Effector CD8-positive, alpha-beta T cell (primary cell): ENCODE measurements around the gene CMC2.

Experiments used
- DNase-seq: peaks from one replicate; lab custom pipeline; 2025; lab: John Stamatoyannopoulos, UW

CMC2 gene

DNA sequence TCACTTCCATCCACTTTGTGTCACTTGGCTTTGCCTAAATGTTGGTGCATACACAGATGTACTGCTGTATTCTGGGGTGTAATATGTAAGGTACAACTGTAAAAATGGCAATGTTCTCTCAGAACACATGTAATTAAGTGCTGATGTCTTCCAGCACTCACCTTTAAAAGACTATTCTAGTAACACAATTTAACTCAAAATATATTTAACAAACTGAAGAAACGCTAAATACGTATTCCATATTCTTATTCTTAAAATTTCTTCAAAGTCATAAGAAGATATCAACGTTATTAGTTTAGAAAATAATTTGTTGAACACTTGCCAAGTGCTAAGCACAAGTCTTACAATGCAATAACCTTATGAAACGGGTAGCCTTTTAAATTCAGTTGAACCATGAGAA, 3.6 kb downstream of the CMC2 start:
- no peak for DNase-seq

- no peak for DNase-seq
These were observed 5.4 kb downstream of the CMC2 start for GRCh38 chr16:81001330-81001729.

- DNase-seq, result no peak
These were observed 5.8 kb downstream of the CMC2 start for GRCh38 chr16:81000873-81001272.

- no peak for DNase-seq
These were observed 8.6 kb downstream of the CMC2 start for GRCh38 chr16:80997964-80998620.

GRCh38 chr16:80997139-80997798, 9.4 kb downstream of the CMC2 start:
- DNase-seq, result no peak

DNA sequence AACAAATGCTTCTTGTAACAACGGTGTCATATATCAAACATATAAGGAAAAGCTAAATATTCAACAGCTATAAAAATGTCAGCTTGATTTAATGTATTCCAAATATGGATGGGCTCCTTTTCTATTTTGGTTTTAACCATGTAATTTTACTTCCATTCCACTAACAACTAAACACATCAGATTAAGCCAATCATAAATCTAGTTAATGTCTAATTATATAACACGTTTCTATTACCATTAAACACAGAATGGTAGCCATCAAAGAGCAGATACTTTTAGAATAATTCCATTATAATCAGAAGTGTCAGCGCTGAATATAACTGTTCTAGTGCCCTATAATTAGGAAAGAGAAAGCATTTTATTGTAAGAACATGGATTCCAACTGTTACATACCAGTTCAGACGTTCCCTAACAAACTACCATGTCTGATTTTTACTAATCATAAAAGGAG, 10.0 kb downstream of the CMC2 start:
- no peak for DNase-seq

DNA sequence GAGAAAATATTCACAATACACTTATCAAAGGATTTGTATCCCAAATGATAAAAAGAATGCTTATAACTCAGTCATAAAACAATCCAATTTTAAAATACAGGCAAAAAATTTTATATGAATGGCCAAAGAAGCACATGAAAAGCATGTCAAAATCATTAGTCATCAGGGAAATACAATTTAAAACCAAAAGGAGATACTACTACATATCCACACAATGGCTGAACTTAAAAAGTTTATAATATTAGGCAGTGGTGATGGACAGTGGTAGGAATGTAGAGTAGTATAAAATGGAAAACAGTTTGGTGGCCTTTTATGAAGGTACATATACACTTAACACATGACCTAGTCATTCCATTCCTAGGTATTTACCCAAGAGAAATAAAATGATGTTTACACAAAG, 12.2 kb downstream of the CMC2 start:
- DNase-seq, result no peak

GRCh38 chr16:80993834-80994233, 12.9 kb downstream of the CMC2 start:
- DNase-seq, result no peak

GRCh38 chr16:80993307-80993706, 13.4 kb downstream of the CMC2 start:
- no peak for DNase-seq

DNA sequence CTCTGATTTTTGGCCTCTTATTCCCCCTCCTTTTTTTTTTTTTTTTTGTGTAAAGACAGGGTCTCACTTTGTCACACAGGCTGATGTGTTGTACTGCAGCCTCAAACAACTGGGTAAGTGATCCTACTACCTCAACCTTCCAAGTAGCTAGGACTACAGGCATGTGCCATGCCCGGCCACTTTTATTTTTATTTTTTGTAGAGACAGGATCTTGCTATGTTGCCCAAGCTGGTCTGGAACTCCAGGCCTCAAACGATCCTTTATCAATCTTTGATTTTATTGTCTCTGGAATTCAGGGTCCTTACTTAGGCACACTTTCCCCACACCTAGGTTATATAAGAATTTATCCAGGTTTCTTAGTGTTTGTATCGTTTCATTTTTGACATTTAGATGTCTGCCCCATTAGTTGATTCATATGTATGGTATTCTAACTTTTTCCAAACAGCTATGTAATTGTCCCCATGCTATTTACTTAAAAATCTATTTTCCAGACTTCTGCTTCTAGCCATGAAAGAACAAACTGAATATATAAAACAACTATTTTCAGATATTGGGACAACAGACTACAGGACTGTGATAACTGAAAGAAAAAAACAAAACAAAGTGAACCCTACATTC, 13.9 kb downstream of the CMC2 start:
- DNase-seq, result no peak

DNA sequence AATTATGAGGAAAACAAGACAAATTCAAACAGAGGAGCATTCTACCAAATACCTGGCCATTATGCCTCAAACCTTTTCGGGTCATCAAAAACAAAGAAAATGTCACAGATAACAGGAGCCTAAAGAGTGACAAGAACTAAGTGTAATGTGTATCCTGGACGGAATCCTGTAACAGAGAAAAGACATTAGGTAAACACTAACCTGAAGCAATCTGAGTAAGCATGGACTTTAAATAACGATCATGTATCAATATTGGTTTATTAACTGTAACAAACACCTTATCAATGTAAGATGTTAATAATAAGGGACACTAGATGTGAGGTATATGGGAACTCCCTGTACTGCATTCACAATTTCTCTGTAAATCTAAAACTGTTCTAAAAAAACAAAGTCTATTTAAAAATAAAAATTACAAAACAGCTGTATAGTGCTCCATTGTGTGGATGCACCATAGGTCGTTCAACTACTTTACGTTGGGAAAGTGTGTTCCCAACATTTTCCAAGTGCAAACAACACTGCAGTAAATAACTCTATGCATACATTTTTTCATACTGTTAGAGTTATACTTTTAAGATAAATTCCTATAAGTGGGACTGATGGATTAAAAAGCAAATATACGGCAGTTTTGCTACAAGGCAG, 14.8 kb downstream of the CMC2 start:
- DNase-seq, result no peak

DNA sequence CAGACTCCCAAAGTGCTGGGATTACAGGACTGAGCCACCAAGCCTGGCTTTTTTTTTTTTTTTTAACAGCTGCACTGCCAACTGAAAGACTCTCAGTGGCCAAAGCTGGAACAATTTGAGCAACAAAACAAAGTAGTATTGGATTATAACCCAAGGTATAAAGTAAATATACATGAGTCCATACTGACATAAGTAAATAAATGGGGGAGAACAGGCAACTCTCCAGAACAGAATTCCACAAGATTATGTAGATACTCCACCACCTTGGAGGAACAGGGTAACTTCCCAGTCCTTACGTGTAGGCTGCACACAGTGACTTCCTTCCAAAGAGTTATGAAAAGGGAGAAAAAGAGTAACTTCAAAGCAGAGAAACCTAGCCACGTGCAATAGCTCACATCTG, 15.7 kb downstream of the CMC2 start:
- no peak for DNase-seq

DNA sequence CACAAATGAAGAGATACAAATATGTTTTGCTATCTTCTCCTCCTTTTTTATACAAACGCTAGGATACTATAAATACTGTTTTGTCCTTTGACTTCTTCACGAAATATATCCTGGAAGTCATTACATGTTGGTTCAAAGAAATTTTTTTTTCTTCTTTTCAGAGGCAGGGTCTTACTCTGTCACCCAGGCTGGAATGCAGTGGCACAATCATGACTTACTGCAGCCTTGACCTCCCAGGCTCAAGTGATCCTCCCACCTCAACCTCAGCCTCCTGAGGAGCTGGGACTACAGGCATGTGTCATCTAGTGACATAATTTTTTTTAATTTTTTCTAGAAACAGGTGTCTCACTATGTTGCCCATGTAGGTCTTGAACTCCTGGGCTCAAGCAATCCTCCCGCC, 16.1 kb downstream of the CMC2 start:
- DNase-seq, result no peak

- DNase-seq, result no peak
These were observed 16.9 kb downstream of the CMC2 start for GRCh38 chr16:80989801-80990200.

DNA sequence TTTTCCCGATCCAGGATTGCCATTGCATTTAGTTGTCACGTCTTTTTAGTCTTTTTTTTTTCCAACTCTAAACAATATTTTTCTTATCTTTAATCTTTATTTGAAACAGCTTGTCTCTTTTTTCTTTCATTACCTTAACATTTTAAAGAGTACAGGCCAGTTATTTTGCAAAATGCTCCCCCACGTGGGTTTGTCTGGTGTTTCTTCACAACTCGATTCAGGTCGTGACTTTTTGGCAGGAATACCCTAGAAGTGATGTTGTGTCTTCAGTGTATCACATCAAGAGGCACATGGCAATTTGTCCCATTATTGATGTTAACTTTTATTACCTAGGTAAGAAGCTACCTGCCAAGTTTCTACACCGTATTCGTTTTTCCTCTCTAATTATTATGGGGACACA, 17.9 kb downstream of the CMC2 start:
- no peak for DNase-seq

- DNase-seq, result no peak
These were observed 20.1 kb downstream of the CMC2 start for GRCh38 chr16:80986557-80986956.

DNA sequence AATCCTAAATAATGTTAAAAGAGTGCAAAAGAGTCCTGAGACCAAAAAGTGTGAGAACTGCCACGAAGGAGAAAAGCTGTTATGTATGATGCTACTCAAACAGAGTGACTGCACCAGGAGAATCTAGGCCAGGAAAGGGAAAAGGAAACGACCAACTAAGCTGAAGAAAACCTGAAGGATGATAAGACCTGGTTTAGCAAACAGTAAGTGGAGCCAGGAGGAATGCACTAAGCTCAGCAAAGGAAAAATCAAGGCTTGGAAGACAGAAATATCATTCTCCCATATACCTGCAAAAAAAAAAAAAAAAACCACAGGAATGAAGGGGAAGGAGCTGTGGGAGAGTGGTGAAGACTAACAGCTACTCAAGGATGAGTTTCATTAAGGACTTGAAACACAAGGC, 21.1 kb downstream of the CMC2 start:
- no peak for DNase-seq

DNA sequence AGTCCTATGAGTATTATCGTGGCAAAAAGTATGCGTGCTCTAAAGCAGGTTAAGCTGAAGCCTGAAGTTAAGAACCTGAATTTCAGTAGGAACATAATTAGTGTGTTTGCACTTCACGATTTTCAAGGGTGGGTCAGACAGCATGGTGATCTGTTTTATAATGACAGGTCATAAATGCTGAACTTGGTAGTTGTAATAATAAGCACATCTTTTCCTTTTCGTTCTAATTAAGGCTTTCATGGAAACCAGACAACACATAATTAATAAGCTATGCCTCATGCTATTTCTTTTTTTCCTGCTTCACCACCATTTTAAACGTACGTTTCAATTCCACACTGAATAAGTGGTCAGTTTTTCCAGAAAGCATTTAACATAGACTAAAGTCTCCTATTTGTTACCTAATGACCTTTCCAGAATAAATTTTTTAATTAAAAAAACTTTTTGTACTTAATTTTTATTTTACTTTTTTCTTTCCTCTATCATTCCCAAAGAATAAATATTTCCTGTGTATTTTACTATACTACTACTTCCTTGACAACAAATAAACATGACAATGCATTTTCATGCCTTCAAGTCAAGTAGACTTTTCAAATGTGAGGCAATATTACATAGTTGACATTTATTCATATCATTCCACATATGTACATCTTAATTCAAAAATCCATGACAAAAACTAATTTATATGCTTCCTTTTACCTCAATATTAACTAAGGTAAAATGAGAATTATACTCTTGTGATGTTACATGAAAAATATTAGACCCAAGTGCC, 22.4 kb downstream of the CMC2 start:
- DNase-seq, result no peak

DNA sequence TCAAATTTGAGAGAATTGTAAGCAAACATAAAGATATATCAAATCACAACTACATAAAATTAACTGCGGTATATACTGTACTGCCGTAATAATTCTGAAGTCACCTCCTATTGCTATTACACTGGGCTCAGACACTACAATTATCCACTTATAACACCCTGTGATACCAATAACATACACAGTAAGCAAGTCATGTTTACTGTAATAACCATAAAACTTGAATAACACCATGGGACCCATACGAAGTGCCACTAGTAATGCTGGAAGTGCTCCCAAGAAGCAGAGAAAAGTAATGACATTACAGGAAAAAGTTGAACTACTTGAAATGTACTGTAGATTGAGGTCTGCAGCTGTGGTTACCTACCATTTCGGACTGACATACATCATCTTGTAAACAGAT, 24.0 kb downstream of the CMC2 start:
- DNase-seq, result no peak

DNA sequence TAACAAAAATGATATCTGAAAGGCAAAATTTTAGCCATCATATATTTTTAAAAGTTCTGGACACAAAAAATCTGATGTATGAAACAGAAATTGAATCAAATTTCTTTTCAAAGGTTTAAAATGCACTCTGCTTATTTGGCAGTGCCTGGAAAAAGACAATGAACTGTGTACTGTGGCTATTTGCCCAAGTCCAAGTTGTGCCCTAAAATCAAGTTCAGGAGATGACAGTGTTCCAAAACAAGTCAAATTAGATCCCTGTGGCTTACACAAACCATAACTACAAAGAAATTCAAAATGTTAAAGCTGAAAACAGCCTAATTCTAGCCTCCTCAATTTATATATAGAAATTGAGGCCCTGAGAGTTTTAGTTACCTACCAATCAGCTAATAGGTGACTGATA, 25.6 kb downstream of the CMC2 start:
- no peak for DNase-seq

DNA sequence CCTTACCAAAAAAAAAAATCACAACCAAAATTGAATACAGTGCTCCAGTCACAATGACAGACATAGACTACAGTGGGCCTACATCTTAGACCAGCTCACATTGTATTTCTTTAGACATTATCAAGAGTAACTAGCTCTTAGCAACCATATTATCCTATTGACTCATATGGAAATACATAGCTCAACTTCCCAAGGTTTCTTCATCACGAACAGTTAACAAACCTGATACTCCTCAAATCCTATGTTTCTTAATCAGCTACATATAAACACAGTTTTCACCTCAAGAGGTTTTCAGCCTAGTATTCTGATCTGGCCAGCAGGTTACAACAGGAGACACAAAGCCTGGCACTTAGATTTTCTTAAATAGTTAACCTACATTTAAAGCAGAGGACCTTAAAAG, 29.7 kb downstream of the CMC2 start:
- DNase-seq, result no peak

GRCh38 chr16:80974649-80975376, 31.9 kb downstream of the CMC2 start:
- no peak for DNase-seq
